ENCODE data around the gene ZNF230. TPM values are rescaled to one million over a fixed set of nuclear protein-coding genes. Genes with fewer than 3 reads are reported as not detected.
A peak's percentile ranks its signal among the peaks of the same experiment; 100 is the strongest.

ZNF230 gene
- total and polyA plus RNA-seq, 9 of the 15 experiments (the other 6 are each of a cell fraction or from before 2014, with no cell fraction given), result 1.3 to 4.0 (median 2.2) TPM

DNA sequence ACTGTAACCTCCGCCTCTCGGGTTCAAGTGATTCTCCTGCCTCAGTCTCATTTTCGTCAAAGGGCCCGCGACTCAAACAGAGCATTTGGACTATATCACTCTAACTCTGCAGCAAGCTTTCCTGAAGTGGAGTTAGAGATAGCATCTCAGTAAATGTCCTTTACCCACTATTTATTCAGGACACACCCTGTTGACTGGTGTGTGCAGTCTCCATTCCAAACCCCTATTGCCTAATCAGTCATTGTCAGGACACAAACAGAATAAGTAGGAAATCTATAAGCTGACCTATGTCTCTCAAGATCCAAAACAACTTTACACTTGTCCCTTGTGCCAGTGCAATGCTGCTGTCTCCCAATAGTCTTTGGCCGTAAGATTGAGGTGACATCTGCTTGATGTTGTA, 23.9 kb downstream of the ZNF230 start:
- no peak overlapping the region for H2AFZ ChIP-seq (ENCODE audit: low read depth, low read length)
- ATAC-seq (no peak), FAIRE-seq (no peak), DNase-seq (ENCODE audit: extremely low read depth in 1 of 4, low spot score in 3 of 4) (no peak)
- ChIA-PET CTCF (ENCODE audit: low intra/inter-chr PET ratio) (no interaction called here), POLR2A (interaction anchor here (1.5 kb wide), 1 partner anchor 26 kb away, joined by 3 read pairs; no protein-coding TSS in a partner anchor)
- no TSS peak for BruUV-seq (replicated peaks)
- 0 out of 2 replicates have a peak, but pooled peaks have one; percentile 24 for TF ChIP-seq CEBPB (tag; IDR thresholded peaks at IDR 0.05)
- TF ChIP-seq MEIS2 (IDR thresholded peaks at IDR 0.05; ENCODE audit: partially characterized antibody), result peak; percentile 8
- TF ChIP-seq, protein P1, sequence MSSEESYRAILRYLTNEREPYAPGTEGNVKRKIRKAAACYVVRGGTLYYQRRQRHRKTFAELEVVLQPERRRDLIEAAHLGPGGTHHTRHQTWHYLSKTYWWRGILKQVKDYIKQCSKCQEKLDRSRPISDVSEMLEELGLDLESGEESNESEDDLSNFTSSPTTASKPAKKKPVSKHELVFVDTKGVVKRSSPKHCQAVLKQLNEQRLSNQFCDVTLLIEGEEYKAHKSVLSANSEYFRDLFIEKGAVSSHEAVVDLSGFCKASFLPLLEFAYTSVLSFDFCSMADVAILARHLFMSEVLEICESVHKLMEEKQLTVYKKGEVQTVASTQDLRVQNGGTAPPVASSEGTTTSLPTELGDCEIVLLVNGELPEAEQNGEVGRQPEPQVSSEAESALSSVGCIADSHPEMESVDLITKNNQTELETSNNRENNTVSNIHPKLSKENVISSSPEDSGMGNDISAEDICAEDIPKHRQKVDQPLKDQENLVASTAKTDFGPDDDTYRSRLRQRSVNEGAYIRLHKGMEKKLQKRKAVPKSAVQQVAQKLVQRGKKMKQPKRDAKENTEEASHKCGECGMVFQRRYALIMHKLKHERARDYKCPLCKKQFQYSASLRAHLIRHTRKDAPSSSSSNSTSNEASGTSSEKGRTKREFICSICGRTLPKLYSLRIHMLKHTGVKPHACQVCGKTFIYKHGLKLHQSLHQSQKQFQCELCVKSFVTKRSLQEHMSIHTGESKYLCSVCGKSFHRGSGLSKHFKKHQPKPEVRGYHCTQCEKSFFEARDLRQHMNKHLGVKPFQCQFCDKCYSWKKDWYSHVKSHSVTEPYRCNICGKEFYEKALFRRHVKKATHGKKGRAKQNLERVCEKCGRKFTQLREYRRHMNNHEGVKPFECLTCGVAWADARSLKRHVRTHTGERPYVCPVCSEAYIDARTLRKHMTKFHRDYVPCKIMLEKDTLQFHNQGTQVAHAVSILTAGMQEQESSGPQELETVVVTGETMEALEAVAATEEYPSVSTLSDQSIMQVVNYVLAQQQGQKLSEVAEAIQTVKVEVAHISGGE (CRISPR knock-in tag; IDR thresholded peaks at IDR 0.05), result no peak
- in situ Hi-C loops (cut with MboI), result no loop called here
- intact Hi-C loops (cut with micrococcal nuclease), result no loop called here
- peaks cover 5% of the 10 kb centered on the region; the same call in 1 of the 3 replicates for H3K79me2 ChIP-seq (ENCODE audit: control insufficient read depth, insufficient read depth, low read length)
- no peaks in the 10 kb centered on the region for H3K27me3 ChIP-seq (ENCODE audit: control insufficient read depth in 2 of 2, insufficient read depth in 2 of 2, low read length in 2 of 2)
- H3K4me1 ChIP-seq (replicated peaks in 1 of 2; ENCODE audit: control insufficient read depth in 2 of 2, insufficient read depth in 2 of 2, low read length in 2 of 2), result peaks cover 3 to 4% of the 10 kb centered on the region in 2 experiments; a peak in 1 of 5 replicates
- no peak overlapping the region for H3K4me3 ChIP-seq
- 63% methylated on average over 6 of the region's 6 CpGs for WGBS (ENCODE audit: insufficient coverage, low coverage, missing lambda C conversion rate)
- H3K27ac ChIP-seq (ENCODE audit: extremely low read depth, low read depth, low read length), result no peak overlapping the region
- peaks cover 3% of the 10 kb centered on the region; the same call in 1 of the 2 replicates for H3K9me3 ChIP-seq (replicated peaks; ENCODE audit: control insufficient read depth, insufficient read depth, low read depth, low read length)
- no peak overlapping the region for H3K9ac ChIP-seq (ENCODE audit: insufficient read depth in 1 of 2, low read depth in 2 of 2, low read length in 2 of 2)
- H3K36me3 ChIP-seq (ENCODE audit: control insufficient read depth, insufficient read depth, low read length), result peaks cover 4% of the 10 kb centered on the region; the same call in 1 of the 3 replicates
- H3K4me2 ChIP-seq (ENCODE audit: insufficient read depth, low read length), result no peak overlapping the region
- no peaks in the 10 kb centered on the region for H3K9me1 ChIP-seq (ENCODE audit: control insufficient read depth, insufficient read depth, low read length)
- no peaks in the 10 kb centered on the region for H4K20me1 ChIP-seq (replicated peaks; ENCODE audit: control insufficient read depth, insufficient read depth, low read length)

All from K562 (cell line).